ENCODE results near the gene LRGUK. TPM values are rescaled to one million over a fixed set of nuclear protein-coding genes. Genes with fewer than 3 reads are reported as not detected.
"Not testable (repeated sequence)": the region's sequence is repeated elsewhere in the genome, so short reads cannot be mapped to it uniquely, and the experiment has no call there.

The LRGUK gene
- total RNA-seq, 2 donors from 2014 or later = 0.78 to 0.99 TPM

DNA sequence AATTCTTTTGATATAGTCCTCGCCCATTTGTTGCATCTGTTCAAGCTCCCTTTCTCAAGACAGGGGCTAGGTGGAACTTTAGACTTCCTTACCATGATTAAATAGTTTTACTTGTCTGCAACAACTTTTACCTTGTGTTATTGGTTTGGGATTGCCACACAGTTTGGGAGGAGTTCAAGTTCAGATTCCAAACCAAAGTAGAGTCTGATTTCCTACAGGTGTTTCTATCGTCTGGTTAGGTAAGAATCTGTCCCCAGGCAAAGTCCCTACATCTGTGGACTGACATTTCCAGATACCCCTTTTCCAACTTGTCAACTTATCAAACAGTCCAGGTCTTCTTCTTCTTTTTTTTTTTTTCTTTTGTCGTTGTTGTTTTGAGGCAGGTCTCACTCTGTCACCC lies 93.1 kb downstream of the LRGUK start:
- H3K4me3 ChIP-seq = no peak overlapping the region
- TF ChIP-seq, protein P1, sequence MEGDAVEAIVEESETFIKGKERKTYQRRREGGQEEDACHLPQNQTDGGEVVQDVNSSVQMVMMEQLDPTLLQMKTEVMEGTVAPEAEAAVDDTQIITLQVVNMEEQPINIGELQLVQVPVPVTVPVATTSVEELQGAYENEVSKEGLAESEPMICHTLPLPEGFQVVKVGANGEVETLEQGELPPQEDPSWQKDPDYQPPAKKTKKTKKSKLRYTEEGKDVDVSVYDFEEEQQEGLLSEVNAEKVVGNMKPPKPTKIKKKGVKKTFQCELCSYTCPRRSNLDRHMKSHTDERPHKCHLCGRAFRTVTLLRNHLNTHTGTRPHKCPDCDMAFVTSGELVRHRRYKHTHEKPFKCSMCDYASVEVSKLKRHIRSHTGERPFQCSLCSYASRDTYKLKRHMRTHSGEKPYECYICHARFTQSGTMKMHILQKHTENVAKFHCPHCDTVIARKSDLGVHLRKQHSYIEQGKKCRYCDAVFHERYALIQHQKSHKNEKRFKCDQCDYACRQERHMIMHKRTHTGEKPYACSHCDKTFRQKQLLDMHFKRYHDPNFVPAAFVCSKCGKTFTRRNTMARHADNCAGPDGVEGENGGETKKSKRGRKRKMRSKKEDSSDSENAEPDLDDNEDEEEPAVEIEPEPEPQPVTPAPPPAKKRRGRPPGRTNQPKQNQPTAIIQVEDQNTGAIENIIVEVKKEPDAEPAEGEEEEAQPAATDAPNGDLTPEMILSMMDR (IDR thresholded peaks at IDR 0.05) = no peak
- no peak for TF ChIP-seq POLR2A (IDR thresholded peaks at IDR 0.05)
- no peaks in the 10 kb centered on the region for H3K4me1 ChIP-seq
- H3K27ac ChIP-seq = no peak overlapping the region
- H3K36me3 ChIP-seq (replicated peaks in 1 of 2; ENCODE audit: insufficient read depth in 1 of 2, low read depth in 2 of 2) = no peaks in the 10 kb centered on the region
- DNase-seq (no peak), ATAC-seq (no peak)
- no peaks in the 10 kb centered on the region for H3K9me3 ChIP-seq
- WGBS, 2 donors = 74 to 80% methylated on average over 3 of the region's 3 CpGs
- intact Hi-C loops (cut with DNase I) = no loop called here
- no peaks in the 10 kb centered on the region for H3K27me3 ChIP-seq

DNA sequence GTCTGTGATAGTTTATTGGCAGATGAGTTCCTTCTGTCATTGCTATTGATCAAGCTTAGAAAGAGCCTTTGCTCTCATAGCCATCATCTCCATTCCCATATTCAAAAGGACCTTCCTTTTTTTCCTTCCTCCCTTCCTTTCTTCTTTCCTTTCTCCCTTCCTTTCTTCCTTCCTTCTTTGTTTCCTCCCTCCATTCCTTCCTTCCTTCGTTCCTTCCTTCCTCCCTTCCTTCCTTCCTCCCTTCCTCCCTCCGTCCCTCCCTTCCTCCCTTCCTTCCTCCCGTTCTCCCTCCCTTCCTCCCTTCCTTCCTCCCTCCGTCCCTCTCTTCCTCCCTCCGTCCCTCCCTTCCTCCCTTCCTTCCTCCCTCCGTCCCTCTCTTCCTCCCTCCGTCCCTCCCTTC lies 104.2 kb downstream of the LRGUK start:
- H3K27ac ChIP-seq; H3K4me1 ChIP-seq; intact Hi-C loops (cut with DNase I); ATAC-seq; H3K4me3 ChIP-seq; H3K9me3 ChIP-seq; DNase-seq; H3K27me3 ChIP-seq; H3K36me3 ChIP-seq (replicated peaks in 1 of 2; ENCODE audit: insufficient read depth in 1 of 2, low read depth in 2 of 2): not testable (repeated sequence)
- WGBS, 2 donors = 82 to 91% methylated on average over 7 of the region's 7 CpGs

DNA sequence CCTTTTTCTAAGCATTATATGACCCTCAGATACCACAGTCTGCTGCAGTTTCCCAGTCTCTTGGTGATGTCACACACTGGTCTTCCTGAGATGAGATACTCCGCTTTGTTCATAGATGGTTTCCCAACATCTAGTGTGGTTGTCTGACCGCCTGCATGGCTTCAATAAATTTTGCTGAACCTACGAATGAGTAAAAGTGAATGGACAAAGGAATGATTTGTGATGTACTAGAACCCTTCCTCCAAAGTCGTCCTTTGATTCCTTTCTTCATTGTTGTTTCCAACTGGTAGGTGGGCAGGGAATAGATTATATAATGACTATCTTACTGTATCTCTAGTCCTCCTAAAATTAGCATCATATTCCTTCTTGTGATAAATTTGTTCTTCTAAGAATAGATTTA lies 107.1 kb downstream of the LRGUK start:
- intact Hi-C loops (cut with DNase I) = no loop called here
- no peak for DNase-seq
- H3K27me3 ChIP-seq = no peaks in the 10 kb centered on the region
- H3K9me3 ChIP-seq = no peaks in the 10 kb centered on the region
- H3K27ac ChIP-seq = no peak overlapping the region
- TF ChIP-seq, protein P1 (IDR thresholded peaks at IDR 0.05) = no peak
- no peak for TF ChIP-seq POLR2A (IDR thresholded peaks at IDR 0.05)
- WGBS, 2 donors = 81 to 82% methylated on average over 4 of the region's 4 CpGs
- H3K4me3 ChIP-seq = no peak overlapping the region
- no peaks in the 10 kb centered on the region for H3K4me1 ChIP-seq
- no peaks in the 10 kb centered on the region for H3K36me3 ChIP-seq (replicated peaks in 1 of 2; ENCODE audit: insufficient read depth in 1 of 2, low read depth in 2 of 2)
- no peak for ATAC-seq

DNA sequence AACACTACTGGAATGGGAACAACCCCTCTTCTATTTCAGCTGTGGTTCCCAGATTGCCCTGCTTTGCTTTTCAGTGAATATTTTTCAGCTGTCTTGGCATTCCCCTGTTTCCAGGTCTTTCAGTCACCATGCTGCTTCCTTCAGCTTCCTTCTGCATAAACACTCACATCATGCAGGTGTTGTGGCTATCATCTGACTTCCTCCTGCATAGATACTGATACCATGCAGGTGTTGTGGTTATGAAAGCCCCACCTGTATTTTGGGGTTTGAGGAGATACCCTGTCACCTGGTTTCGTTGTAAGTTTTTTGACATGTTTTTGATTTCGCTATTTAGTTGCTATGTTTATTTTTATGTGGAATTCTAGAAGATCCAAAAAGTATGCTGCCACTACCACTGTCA lies 118.1 kb downstream of the LRGUK start:
- intact Hi-C loops (cut with DNase I) = no loop called here
- ATAC-seq = no peak

DNA sequence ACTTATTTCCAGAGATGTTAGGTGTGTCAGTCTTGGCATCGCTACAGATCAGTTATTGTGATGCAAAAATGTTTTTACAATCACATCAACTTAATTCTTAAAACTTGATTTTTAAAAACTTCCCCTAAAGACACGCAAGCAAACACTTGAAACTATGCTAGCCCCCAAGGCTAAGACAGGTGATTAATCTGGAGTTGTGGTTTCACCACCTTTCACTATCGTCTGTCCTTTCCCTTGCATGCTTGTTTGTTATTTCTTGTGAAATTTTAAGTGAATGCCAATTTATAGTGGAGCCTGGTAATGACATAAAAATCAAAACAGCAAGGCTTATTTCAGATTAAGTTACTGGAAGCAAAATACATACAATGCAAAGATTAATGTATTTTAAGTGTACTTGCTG lies 119.2 kb downstream of the LRGUK start:
- no peak for ATAC-seq
- H3K27me3 ChIP-seq = no peaks in the 10 kb centered on the region
- H3K27ac ChIP-seq = no peak overlapping the region
- intact Hi-C loops (cut with DNase I) = no loop called here
- no peaks in the 10 kb centered on the region for H3K9me3 ChIP-seq
- DNase-seq = no peak
- WGBS, 2 donors = 55 to 64% methylated on average over 3 of the region's 3 CpGs
- H3K4me1 ChIP-seq = no peaks in the 10 kb centered on the region
- no peak overlapping the region for H3K4me3 ChIP-seq
- TF ChIP-seq, protein P1 (IDR thresholded peaks at IDR 0.05) = no peak
- TF ChIP-seq POLR2A (IDR thresholded peaks at IDR 0.05) = no peak
- no peaks in the 10 kb centered on the region for H3K36me3 ChIP-seq (replicated peaks in 1 of 2; ENCODE audit: insufficient read depth in 1 of 2, low read depth in 2 of 2)

More for the DNA sequence above, 118.1 kb downstream of the LRGUK start:
- Histone ChIP-seq H3K4me3 (no peak overlapping the region), H3K36me3 (replicated peaks in 1 of 2; ENCODE audit: insufficient read depth in 1 of 2, low read depth in 2 of 2) (no peaks in the 10 kb centered on the region), H3K27me3 (no peaks in the 10 kb centered on the region), H3K9me3 (no peaks in the 10 kb centered on the region), H3K27ac (no peak overlapping the region), H3K4me1 (no peaks in the 10 kb centered on the region)
- WGBS, 2 donors = 85 to 87% methylated on average over 2 of the region's 2 CpGs
- TF ChIP-seq, protein P1 (IDR thresholded peaks at IDR 0.05) = no peak
- TF ChIP-seq POLR2A (IDR thresholded peaks at IDR 0.05) = no peak
- no peak for DNase-seq
